SHP77 treated with DMSO at 0.1 percent for 48 hours (cell line): ENCODE data around the gene CHST13.
"Not testable (repeated sequence)": the region's sequence is repeated elsewhere in the genome, so short reads cannot be mapped to it uniquely, and the experiment has no call there.

Experiments used
- DNase-seq: peaks from one replicate; lab custom pipeline; 2025; lab: John Stamatoyannopoulos, UW

CHST13 gene

DNA sequence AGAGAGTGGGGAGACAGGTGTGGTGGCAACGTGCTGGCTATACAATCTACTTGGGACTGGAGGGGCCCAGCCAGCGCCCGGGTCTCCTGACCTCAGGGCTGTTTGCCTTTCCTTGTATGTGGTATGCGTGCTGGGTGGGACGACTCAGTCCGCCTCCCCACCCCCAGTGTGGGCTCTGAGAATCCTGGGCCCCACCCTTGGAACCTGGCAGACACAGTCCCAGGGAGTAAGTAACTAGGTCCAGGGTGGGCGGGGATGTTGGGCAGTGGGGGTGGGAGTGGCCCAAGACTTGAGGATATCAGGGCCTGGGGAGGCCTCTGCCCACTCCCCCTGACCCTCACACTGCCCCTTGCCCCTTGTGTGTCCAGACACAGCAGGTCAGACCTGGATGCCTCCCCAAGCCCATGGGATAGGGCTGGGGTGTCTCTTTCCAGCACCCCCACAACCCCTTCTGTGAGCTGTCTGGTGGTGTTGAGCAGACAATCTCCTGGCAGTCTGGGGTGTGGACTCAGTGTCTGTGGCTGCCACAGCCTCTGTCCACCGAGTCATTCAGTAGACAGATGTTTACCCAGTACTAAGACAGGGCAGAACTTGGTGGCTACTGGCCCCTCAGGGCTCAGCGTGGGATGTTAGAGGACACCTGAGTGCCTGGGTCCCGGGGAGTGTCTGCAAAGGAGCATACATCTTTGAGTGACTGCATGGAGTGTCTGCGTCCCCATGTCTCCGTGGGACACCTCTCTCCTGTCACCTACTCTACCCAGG, 1.3 kb downstream of the CHST13 start:
- DNase-seq, result no peak

DNA sequence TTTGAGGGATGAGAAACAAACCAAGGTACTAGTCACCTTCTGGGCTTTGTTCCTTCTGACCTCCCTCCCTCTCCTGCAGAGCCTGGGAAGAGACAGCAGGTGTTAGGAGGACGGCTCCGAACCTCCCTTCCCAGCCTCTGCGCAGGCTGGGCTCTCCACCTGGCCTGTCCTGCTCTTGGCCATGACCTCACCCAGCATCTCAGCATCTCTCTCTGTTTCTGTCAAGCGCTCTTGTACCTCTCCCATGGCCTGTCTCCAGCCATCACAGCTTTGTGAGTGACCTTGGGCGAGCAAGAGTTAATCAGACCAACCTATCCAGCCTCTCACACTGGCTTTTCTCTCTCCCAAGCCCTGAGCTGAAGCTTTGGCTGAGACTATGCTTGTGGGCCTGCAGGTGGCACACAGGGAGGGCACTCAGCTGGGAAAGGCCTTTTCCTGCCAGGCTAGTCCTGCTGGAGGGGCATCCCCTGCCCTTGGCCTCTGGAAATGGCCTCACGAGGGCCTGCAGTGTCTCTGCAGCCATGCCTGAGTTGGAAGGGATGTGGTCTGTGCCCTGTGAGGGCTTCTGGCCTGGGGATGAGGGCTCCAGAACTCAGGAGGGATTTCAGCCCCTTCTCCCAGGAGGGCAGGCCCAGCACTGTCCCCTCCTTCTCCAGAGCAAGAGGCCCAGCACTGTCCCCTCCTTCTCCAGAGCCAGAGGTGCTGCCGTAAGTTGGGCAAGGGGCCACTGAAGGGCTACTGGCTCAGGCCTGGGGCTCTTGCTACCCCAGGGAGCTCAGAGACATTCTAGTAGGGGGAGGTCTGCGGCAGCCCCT, 2.1 kb downstream of the CHST13 start:
- DNase-seq, result no peak

DNA sequence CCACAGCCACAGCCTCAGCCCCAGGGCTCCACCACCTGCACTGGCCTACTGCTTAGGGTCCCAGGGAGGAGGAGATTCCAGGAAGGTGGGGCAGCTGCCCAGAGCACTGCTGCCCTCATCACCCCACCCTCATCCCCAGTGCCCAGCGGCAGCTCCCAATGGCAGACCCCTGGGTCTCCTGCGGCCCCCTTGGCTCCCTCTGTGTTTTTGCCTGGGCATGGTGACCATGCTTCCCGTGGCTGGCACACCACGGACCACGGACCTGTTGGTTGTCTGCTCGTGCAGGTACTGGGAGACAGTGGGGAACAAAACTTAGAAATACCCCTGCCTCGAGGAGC, 2.7 kb downstream of the CHST13 start:
- no peak for DNase-seq

DNA sequence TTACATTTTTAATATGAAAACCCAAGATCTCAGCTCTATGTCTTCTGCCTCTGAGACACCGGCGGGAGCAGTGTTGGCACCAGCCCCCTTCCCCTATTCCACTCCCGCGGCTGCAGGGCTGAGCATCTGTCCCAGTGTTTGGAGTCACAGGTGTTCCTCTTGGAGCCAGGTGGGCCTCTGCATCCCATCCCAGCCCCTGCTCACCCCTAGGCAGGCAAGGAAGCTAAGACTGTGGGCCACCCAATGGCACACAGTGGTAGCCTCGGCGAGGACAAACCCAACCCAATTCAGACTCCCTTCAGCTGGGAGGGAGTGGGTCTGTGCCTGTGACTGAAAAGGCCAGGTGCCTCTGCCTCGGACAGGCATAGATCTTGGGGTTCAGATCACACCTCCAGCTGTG, 3.1 kb downstream of the CHST13 start:
- DNase-seq, result no peak

DNA sequence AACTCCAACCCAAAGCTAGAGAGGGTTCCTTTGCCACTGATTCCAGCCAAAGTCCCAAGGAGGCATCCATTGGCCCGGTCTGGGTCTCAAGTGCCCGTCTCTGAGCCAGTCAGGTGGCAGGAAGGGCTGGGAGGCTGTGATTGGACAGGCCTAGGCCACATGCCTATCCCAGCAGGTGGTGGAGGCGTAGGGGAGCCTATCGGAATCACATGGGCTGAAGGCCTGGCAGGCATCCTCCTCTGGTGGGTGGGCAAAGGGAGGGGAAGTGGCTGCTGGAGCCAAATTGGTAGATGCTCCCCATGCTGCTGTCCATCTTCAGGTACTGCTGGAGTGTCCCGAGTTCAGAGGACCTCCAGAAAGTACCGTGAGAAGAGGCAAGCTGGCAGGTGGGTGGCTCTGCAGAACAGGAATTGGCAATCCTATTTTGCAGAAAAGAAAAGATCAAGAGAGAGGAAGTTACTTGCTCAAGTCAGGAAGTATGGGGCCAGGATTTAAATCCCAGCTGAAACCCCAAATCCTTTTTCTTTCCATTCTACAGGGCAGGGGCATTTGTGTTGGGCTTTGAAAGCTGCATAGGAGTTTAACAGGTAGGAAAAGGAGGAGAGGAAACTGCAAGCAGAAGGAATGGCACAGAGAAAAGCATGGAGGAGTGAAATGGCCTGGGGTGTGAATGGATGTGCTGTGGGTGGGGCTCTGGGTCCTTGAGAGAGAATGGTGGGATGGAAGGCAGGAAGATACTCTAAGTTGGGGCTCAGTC, 3.7 kb downstream of the CHST13 start:
- DNase-seq, result no peak

DNA sequence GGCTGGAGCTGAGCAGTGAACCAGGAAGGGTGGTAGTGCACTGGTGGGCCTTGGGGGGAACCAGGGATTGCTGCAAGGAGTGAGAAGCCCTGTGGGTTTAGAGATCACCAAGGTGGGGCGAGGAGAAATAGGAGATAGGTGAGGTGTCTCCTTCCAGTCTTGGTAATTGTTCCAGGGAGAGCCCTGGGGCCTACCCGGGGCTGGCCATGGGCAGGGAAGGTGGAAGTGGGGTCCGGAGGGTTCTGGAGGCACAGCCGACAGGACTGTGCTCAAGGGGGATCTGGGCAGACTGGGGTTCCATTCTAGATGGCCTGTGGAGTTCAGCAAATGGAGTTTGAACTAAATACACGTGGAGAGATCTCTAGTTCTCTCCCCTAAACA, 4.5 kb downstream of the CHST13 start:
- no peak for DNase-seq

DNA sequence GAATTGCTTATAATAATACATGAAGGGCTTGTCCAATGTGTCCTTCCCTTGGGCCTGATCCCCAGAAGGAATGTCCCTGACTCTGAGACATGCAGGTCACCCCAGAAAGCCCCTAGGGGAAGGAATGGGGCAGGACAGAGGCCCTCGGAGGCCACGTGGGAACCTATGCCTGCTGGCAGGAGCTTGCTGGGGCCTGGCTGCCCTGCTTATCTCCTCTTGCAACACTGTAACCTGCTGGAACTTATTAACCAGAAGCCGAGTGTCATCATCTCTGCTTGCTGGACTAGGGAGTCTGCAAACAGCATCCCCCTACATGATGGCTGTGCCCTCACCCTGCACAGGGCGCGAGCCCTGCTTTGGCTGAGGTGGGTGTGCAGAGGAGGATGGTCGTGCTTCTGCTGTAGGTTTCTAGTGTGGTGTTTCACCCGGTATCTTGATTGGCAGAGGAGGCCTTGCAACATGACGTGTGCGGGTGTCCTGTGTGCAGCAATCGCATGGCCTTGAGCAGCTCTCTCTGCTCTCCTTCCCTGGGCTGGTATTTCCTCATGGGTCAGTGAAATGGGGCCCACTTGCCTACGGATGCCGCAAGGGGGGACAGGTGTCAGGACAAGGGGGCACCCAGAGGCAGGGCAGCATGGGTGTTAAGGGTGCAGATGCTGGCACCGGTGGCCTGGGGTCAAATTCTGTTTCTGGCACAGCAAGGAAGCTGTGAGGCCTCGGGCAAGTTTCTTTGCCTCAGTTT, 5.0 kb downstream of the CHST13 start:
- no peak for DNase-seq

DNA sequence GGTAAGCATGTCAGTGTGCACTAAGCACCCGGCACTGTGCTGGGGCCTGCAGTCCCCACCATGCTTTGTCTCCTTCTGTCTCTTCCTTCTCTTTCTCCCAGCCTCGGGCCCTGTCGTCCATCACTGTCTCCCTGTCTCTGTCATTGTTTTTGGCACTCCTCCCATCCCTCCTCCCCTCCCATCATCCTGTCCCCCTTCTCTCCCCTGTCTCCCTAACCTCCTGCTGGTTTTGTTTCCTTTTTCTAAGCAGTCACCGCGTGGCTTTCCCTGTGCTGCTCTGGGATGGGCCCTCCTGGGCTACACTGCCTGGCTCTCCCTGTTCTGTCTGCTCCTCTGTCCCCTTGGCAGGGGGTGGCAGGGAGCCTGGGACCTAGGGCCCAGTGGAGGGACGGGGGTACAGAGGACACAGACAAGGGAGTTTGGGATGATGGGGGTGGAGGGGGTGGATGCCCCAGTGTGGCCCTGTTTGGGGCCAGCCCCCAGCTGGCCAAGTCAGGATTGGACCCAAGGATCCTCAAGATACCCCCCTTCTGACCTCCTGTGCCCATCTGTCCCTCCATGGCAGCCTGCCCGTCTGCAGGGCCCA, 5.7 kb downstream of the CHST13 start:
- DNase-seq, result no peak

DNA sequence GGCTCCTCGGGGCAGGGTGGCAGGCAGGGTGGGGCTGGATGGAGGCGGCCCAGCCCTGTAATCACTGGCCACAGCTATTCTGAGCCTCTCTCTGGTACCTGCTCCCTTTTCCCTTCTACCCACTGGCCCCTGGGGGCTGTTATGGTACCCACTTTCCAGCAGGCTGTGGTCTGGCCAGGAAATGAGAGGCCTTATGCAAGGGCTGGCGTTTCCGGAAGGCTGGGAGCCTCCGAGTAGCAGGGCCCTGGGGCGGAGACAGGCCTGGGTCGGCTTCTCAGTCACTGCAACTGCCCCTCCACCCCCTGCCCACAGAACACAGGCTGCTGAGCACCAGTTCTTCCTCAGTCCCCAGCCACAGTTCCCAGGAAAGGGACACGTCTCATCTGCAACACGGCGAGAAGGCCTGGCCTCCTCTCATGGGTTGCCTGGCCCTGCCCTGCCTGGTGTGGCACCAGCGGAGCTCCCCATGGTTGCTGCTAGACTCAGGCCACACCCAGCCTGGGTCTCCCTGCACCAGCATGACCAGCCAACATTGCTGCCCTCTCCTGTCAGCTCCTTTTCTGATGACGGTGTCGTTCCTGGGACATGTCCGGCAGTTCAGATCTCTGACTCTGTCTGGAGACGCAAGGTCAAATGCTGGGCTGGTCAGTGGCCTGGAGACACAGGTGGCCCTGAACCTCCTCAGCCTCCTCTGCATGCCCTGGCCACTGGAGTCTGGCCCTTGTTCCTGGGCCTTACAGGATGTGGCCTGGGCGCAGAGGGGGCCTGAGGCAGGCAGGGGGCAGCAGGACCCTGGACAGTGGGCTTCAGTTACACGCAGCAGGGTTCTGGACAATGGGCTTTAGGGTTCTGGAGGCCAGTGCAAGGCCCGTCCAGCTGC, 6.5 kb downstream of the CHST13 start:
- DNase-seq, result no peak

DNA sequence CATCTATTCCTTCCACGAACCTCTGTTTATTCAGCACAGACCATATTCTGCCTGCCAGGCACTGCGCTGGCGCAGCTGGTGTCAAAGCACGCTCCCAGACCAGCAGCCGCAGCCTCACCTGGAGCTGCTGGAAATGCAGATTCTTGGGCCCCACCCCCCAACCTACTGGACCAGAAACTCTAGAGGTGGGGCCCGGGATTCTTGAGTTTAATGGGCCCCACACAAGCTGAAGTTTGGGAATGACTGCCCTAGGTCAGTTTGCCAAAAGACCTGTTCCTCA, 7.0 kb downstream of the CHST13 start:
- DNase-seq, result no peak

DNA sequence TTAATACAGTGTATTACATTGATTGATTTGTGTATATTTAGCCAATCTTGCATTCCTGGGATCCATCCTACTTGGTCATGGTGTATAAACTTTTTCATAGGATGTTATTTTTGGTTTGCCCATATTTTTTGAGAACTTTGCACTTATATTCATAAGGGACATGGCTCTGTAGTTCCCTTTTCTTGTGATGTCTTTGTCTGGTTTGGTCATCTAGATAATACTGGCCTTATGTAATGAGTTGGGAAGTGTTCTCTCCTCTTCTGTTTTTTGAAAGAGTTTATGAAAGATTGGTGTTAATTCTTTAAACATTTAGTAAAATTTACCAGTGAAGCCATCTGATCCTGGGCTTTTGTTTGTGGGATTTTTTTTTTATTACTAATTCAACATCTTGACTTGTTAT, 9.6 kb downstream of the CHST13 start:
- no peak for DNase-seq

DNA sequence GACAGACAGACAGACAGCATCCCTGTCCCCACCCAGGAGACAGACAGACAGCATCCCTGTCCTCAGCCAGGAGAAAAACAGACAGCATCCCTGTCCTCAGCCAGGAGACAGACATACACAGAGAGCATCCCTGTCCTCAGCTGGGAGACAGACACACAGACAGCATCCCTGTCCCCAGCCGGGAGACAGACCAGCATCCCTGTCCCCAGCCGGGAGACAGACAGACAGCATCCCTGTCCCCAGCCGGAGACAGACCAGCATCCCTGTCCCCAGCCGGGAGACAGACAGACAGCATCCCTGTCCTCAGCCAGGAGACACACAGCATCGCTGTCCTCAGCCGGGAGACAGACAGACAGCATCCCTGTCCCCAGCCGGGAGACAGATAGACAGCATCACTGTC, 10.8 kb downstream of the CHST13 start:
- not testable (repeated sequence) for DNase-seq

DNA sequence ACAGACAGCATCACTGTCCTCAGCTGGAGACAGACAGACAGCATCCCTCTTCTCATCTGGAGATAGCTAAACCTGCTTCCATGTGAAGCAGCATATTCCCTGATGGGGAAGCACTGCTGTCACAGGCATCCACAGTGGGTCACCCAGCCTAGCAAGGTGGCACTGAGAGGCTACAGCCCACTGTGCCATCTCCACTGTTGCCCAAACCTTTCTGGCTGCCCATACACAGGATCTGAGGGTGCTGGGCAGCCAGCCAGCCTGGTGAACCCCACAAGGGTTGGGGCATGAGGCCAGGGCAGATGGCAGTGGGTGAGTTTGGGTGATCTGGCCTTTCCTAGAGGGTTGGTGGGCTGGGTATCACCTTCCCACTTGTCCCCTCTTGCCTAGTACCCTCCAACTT, 11.7 kb downstream of the CHST13 start:
- no peak for DNase-seq

DNA sequence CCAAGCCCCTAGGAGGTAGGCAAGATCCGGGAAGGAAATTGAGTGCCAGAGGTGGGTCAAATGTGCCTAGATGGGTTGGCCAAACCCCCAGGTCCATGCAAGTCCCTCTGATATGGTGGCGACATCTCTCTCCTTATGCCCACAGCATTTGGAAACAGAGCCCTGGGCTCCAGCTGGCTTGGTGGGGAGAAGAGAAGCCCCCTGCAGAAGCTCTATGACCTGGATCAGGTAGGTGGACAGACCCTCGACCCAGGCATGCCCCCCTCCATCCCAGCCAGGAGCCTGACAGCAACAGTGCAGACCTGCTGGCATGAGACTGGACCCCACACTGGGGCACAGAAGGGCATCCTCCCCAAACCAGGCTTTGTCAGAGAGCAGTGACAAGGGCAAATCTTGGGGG, 12.2 kb downstream of the CHST13 start:
- no peak for DNase-seq

DNA sequence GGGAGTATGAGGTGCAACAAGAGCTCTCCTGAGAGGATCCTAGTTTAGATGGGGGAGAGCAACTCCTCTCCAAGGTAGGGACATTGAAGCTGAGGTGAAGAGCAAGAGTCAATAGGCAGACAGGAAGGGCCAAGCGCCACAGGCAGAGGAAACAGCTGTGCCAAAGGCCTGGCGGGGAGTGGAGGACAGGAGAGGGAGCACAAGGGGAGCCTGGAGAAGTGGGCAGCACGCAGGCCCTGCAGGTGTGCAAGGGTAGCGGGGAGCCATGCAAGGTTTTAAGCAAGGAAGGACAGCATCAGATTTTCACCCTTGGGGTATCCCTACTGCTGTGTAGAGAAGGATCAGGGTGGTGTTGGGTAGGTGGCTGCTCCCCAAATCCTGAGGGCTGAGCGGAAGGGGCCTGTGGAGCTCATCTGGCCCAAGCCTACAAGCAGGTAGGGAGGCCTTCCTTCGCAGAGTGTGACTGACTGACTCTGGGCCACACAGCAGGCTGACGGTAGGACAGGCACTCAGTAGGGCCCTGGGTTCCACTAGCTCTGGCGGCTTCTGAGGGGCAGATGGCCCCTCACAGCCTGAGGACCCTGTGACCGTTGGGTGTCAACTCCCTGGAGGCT, 13.3 kb downstream of the CHST13 start:
- no peak for DNase-seq

DNA sequence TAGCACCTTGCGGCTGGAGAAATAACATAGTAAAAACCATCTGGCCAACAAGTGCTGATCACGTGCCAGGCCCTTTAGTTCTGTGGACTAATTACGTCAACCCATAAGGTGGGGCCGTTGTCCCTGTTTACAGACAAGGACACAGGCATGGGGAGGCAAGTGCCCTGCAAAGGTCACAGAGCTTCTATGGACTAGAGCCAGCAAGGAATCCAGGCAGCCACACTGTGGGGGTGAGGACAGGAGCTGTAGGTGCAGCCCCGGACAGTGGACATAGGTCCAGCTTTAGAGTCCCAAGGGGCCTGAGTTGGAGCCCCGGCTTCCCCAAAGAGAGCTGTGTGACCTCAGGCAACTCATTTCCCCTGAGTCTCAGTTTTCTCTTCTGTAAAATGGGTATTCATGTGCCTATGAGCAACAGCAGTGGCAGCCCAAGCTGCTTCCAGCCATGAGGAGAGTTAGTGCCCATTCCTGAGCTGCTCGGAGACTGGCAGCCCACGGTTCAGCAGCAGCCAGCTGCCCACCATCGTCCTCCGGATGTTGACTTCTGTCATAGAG, 13.9 kb downstream of the CHST13 start:
- no peak for DNase-seq

DNA sequence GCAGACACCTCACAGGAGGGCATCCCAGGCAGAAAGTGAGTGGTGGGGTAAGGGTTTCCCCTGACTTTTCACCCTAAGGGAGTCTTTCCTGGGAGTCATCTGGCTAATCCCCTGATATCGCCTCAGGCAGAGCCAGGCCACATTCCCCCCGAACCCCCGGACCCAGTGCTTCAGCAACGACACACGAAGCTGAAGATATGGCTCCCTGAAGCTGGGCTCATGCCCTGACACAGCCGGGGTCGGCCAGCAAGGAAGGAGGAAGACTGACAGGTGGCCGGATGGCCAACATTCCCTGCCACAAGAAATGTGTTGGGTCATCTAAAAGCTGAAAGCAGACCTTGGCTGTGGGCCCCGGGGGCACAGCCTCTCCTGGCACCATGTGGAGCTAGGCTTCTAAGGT, 14.4 kb downstream of the CHST13 start:
- DNase-seq, result no peak

DNA sequence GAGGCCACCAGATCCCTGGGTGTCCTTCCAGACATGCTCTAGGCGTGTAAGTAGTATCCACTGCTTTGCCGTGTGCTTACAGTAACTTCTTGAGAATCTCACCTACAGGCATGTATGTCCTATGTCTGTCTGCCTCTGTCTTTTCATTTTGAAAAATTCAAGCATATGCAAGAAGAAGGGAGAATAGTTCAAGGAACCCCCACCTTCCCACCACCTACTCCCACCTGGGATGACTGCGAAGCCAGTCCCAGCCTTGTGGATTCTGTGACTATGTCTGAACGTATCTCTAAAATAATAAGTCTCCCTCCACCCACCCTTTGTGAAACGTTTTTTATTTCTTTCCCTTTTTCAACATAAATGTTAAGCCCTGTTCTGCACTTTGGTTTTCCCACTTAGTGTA, 15.0 kb downstream of the CHST13 start:
- no peak for DNase-seq

DNA sequence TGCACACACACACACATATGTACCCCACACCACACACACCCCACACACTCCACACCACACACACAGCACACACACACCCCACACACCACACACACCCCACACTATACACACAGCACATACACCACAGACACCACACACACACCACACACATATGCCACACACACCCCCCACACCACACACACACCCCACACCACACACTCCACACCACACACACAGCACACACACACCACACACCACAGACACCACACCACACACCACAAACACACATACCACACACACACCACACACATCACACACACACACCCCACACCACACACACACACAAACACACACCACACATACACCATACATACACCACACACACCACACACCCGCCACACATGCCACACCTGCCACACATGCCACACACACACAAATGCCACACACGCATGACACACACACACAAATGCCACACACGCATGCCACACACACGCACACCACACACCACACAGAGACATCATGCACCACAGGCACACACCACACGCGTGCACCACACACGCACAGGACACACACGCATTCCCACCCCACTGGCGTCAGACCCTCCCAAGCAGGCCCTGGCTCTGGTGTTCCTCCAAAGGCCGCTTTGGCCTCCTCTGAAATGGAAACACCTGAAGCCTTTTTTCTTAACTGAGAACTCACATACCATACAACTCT, 15.7 kb downstream of the CHST13 start:
- no peak for DNase-seq

DNA sequence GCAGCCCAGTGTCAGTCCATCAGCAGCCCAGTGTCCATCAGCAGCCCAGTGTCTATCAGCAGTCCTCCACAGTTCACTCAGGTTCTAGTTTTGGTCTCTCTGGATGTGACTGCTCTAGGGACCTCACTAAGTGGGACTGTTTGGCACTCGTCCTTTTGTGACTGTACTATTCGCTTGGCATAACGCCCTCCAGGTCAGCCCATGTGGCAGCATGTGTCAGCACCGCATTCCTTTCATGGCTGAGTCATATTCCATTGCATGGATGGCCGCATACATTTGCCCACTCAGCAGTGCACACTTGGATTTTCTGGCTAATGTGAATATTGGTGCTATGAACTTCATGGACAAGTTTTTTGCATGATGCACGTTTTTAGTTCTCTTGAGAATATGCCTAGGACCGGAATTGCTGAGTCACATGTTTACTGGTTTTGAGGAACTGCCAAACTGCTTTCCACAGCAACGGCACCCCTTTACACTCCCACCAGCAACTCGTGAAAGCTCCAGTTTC, 16.4 kb downstream of the CHST13 start:
- DNase-seq, result no peak
